NCI-H1436 treated with DMSO at 0.1 percent for 48 hours (cell line): ENCODE results near the gene C1QTNF2.

Source experiments
- DNase-seq: peaks from one replicate; lab custom pipeline; 2025; lab: John Stamatoyannopoulos, UW

Gene C1QTNF2

GRCh38 chr5:160371294-160371693 is 868 bp upstream of the C1QTNF2 start:
- DNase-seq = no peak

- no peak for DNase-seq
Observed at GRCh38 chr5:160370713-160371034, 248 bp upstream of the C1QTNF2 start.

- DNase-seq = no peak
Observed at GRCh38 chr5:160367885-160368284, 2.5 kb downstream of the C1QTNF2 start.

DNA sequence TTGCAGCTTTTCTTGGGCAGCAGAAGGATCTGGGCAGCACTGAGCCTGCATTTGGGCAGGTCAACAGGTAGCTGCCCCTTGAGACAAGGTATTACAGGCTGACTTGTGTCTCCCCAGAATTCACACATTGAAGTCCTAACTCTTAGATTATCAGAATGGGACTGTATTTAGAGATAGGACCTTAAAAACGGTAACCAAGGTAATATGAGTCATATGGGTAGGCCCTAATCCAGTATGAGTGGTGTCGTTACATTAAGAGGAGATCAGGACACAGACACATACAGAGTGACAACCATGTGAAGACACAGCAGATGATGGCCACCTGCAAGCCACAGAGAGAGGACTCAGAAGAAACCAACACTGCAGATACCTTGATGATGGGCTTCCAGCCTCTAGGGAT is 3.2 kb downstream of the C1QTNF2 start:
- DNase-seq = no peak

DNA sequence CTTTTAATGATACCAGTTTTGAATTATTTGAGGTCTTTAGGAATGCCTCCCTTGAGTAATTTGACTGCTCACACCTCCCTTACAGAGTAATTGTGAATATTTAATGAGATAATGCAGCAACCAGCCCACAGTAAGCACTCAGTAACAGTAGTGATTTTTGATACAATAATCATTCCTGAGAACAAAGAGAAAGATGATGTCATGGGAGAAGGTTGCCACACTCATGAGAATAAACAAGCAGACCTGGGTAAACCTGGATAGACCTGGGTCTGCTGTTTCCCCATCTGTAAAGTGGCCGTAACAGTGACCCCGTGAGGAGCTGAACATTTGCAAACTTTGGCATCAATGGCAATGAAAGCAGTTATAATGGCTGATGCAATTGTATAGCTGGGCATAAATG is 4.2 kb downstream of the C1QTNF2 start:
- DNase-seq = no peak

DNA sequence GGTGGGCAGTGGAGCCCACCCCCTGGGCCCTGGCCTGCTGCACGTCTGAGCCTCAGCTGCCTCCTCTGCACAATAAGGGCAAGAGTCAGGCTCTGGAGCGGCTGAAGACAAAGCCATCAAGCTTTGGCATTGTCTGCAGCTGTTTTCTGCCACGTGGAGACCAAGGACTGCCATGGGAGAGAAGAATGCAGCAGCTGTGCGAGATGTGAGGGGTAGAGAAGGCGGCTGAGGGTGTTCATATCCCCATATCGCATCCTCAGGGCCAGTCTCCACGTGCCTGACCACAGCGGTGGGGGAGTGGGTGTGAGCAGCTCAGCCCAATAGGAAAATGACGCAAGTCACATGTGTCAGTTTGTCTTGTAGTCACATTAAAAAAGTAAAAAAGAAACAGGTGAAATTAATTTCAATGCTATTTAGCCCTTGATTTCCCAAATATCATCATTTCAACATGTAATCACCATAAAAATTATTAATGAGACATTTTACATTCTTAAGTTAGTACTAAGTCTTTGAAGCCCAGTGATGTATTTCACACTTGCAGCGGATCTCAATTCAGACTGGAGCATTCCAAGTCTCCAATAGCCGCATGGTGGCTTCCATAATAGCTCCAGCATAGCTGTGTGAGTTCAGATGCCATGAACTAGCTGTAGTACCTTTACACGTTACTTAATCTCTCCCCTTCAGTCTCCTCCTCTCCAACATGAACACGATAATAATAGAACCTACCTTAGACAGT is 6.6 kb downstream of the C1QTNF2 start:
- DNase-seq = no peak

GRCh38 chr5:160363211-160363610 is 7.2 kb downstream of the C1QTNF2 start:
- no peak for DNase-seq

DNA sequence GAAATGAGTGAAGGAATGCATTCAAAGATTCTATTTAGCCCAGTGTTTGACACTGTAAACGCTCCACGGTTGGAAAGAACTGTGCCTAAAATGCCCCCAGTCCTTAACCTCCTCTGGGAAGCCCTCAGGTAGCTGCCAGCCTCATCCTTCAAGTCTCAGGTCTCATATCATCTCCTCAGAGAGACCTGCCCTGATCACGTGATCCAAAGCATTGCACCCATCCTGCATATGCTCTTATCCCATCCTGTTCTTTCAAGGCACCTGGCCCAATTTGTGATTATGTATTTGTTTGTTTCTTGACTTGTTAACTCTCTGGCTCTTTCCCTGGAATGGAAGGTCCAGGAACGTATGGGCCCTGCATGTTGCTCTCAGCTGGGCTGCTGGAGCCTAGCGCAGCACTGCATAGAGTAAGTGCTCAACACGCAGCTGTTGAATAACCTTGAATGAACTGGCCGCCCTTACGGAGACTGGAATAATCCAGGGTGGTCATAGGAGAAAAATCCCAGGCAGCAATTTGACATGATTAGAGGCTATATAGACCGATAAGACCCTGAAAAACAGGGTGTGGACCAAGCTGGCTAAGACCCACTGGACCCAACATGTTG is 8.7 kb downstream of the C1QTNF2 start:
- DNase-seq = no peak

DNA sequence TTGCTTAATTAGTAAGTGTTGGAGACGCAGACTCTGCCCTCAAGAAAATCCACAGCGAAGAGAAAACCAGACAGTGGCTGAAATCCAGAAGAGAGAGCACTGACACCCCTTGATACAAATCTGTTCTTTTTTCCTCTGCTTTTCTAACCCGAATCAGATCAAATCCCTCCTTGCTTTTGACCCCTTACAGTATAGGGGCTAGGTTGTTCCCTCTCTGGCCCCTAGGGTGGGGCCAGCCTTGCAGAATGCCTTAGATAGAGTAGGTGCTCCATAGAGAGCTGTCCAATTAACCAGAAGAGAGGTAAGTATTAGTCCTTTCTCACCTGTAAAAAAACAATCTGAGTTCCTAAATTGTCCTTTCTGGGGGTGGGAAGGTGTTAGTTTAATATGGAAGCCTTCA is 10.1 kb downstream of the C1QTNF2 start:
- DNase-seq = no peak

GRCh38 chr5:160359816-160360215 is 10.6 kb downstream of the C1QTNF2 start:
- no peak for DNase-seq

- no peak for DNase-seq
Observed at GRCh38 chr5:160359242-160359641, 11.2 kb downstream of the C1QTNF2 start.

GRCh38 chr5:160357861-160358411 is 12.5 kb downstream of the C1QTNF2 start:
- no peak for DNase-seq

DNA sequence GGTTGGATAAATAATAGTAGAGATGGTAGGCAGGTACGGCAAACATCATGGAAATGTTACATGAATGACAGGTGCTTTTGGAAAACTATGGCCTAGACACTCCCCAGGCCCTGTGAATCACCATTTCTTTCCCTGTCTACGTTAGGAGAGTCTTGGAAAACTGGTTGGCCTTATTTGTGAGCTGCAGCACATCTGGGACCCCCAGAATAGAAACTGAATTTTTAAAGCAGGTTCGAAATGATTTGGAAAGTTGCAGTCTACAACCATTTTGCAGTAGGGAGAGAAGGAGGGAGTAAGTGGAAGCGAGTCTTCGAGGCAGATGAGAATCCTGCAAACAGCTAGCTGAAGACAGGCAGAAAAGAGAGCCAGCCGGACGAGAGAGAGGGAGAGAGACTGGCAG is 13.0 kb downstream of the C1QTNF2 start:
- DNase-seq = no peak

- no peak for DNase-seq
Observed at GRCh38 chr5:160356550-160357347, 13.7 kb downstream of the C1QTNF2 start.

GRCh38 chr5:160354666-160355065 is 15.8 kb downstream of the C1QTNF2 start:
- no peak for DNase-seq

DNA sequence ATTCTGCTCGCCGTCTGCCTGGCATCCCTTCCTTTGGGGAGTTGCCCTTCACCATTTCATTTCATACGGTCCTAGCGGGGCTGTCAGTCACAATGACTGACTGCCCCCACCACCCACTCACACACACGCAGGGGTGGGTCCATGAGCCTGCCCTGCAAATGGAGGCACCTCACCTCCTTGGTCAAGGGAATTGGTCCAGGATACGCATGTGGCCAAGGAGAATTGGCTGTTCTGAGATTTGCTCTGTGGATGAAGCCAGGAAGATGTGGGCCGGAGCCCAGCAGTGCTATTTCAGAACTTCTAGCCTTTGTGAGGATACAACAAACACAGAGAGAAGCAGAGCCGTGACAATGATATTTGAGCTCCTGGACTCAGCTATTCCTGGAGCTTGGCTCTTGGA is 17.0 kb downstream of the C1QTNF2 start:
- no peak for DNase-seq

DNA sequence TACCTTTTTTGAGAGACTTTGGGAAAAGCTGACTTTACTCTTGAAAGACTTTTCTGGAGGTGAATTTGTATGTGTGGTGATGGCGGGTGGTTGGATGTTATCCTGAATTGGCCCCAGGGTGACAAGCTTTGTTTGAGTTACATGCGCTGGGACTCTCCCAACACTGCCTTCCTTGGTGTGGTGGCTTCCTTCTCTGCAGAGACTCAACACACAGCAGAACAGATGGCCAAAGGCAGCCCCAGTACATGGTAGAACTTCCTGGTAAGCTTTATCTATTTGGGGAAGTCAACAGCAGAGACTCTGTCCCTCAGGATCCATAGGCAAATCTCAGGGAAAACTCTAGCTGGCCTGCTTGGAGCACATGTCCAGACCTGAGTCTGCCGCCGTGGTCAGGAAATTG is 18.1 kb downstream of the C1QTNF2 start:
- no peak for DNase-seq

GRCh38 chr5:160349935-160350303 is 20.5 kb downstream of the C1QTNF2 start:
- no peak for DNase-seq

DNA sequence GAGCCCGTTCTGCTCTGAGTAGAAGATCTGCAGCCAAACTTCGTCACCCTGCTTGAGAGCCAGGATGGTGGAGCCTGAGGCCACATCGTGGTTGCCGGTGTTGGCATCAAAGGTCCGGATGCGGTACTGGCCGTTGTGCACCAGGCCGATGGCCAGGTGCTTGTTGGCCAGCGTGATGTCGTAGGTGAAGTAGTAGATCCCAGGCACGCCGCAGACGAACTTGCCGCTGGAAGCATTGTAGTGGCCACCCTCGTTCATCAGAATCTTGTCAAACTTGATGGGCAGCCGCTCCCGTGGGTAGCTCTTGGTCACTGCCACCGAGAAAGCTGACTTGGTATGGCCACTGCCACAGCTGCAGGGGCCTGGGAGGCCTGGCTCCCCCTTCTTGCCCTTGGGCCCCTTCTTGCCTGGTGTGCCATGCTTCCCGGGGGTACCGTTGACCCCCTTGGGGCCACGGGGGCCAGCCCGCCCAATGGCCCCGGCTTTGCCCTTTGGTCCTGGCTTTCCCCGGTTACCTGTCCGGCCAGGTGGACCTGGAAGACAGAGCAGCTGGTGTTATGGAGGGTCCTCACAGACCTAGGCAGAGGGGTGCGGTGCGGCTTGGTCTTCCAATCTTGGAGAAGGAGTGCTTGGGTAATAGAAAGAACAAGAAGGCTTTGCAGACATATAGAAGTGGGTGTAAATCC is 21.0 kb downstream of the C1QTNF2 start:
- DNase-seq = no peak

- no peak for DNase-seq
Observed at GRCh38 chr5:160348080-160348479, 22.3 kb downstream of the C1QTNF2 start.

DNA sequence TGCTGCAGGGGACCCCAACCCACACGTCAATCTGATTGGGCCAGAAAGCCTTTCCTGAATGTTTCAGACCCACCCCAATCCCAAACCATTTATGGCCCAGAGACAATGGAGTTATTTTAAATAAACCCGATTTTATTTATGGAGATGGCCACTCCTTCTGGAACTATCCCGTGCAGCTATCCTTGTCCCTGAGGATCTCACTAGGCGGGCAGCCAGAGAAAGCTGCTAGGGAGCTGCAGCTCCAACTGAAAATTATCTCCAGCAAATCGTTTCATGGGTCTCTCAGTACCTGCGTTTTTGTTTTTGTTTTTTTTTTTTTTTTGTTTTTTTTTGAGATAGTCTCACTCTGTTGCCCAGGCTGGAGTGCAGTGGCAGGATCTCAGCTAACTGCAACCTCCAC is 23.0 kb downstream of the C1QTNF2 start:
- DNase-seq = no peak

DNA sequence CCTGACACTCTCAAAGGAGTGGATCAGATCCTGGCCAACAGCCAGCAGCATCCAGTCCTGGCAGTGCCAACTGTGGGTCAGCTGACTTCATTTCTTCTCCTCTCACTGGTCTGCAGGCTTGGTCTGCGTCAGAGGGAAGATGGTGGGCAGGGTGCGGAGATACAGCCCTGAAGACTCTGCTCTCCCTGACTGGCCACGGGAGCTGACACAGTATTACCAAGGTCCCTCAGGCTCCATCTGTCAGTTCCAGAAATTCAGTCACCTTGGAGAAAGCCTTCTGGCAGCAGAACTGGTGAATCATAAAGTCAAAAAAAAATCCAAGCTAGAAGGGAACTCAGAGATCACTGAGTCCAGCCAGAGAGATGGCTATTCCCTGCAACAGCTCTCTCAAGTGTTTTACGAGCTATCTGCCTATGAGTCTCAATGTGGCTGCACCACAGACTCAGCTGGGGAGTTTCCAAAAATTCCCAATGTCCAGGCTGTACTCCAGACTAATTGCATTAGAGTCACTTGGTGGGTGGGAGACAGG is 27.9 kb downstream of the C1QTNF2 start:
- DNase-seq = no peak
